Ecto neural progenitor cell (in vitro differentiated cells): ENCODE results near the gene LDLRAD3.

Experiments used
- DNase-seq: peaks from one replicate; pipeline ENCODE4 v3.0.0-alpha.2; 2018; ENCODE audit warnings: low spot score

The LDLRAD3 gene

DNA sequence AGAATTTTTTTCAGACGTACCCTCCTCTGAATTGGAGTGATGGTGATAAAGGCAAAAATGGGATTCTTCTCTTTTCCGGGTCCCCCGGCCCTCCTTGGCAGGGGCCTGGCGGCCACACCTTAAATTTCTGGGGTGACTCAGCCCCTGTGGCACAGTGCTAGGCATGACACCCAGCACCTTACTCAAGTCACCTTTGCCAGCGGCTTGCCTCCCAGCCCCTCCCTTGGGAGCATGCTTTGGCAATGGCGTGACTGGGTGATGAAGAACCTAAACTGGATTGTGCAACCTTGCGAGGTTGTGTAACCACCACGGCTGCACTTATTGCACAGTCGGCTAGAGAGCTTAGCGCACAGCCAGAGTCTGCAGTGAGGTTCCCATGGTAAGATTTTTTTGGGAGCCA is 16.2 kb upstream of the LDLRAD3 start:
- DNase-seq: no peak

DNA sequence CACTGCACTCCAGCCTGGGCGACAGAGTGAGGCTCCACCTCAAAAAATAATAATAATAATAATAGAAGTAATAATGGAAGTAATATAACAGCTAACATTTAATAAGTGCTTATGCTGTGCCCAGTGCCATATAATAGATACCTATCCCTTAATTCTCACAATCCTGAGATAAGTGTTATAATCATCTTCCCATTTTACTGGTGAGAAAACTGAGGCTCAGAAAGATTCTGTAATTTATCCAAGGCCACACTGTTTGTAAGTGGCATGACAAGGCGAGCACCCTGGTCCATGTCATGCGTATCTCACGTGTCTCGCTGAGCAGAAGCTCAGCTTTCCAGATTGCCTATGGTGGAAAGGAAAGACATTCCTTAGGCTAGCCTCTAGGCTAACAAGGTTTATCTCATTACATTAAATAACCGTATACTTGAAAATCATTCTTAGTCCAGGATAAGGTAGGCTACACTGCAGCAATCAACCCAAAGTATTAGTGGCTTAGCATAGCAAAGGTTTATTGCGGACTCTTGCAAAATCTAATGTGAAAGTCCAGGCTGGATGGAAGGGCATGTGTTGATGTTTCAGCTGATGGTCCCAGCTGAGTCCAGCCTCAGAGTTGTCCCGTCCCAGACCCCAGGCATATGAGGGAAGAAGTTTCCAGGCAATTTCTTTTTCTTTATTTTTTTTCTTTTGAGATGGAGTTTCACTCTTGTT is 15.0 kb upstream of the LDLRAD3 start:
- DNase-seq: no peak

DNA sequence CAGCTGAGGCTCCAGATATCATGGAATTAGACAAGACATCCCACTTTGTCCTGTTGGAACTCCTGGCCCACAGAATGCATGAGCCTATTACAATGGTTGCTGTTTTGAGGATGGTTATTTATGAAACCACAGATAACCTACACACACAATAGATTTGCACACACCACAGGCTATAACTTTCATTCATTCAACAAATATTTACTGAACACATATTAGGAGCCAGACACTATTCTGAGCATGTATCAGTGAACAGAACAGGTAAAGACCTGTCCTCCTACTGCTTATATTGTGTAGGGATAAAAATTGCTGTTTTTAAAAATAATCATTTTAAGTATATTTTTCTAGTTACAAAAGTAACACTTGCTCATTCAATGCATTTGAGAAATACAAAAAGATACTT is 13.4 kb upstream of the LDLRAD3 start:
- DNase-seq: no peak

DNA sequence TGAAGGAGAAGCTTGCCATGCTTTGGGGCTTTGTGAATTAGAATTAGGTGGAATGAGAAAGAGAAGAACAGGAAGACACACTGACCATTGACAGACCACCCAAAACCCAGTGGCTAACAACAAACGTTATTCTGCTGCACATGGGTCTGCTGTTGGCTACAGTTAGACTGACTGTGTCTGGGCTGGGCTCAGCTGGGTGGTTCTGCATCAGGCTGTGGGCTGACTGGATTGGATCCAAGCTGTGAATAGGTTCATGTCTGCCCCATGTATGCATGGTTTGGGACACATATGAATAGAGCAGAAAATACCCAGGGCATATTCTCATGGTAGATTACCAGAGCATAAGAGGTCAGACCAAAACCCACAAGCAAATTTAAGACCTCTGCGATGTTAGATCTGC is 11.7 kb upstream of the LDLRAD3 start:
- DNase-seq: no peak

DNA sequence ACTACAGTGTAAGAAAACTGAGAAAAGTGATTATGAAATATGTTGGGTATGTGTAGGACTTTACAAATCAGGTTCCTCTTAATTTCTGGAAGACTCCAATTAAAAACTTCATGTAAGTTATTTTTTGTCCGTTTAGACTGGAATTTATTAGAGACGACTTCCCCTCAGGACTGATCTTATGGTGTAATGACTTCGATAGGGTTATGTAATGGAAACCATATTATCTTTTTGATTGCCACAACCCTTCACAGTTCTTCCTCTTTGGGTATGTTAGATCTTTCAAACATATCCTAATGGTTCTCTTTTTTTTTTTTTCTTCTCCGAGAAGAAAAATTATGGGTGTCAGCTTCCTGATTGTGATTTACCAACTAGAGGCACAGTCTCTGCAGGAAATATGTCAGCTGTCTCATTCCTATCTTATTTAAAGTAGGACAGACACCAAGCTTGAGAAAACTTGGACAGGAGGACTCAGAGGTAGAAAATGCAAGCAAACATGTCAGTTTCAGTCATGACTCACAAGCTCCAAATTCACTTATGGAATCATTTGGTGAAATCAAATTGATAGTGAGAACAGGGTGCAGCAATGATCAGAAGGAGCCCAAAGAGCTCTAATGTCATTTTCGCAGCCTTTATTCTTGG is 11.1 kb upstream of the LDLRAD3 start:
- DNase-seq: no peak

DNA sequence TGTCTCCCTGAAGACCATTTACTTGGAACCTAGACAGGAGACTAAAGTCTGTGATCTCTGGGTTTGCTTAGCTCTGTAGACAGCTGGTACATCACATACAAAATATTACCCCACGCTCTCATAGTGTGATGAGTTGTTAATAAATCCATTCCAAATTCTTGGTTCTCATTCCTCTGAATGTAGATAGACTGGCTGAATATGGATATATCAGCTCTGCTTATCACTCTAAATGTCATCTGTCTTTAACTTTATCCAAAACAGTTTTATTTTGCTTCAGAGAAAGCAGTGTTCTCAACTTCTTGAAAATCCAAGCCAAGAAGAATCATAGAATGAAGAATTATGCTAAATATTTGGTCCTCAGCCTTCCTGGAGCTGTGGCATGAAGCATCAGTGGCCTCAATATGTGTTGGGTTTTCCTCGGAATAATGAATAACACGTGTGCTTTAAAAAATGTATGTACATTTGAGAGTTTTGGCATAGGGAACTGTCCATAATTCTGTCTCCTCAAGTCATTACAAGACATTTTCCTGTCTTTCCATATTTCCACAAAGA is 10.5 kb upstream of the LDLRAD3 start:
- DNase-seq: no peak

GRCh38 chr11:35934271-35934670 is 9.6 kb upstream of the LDLRAD3 start:
- no peak for DNase-seq

- DNase-seq: no peak
Measured at GRCh38 chr11:35934981-35935380, 8.9 kb upstream of the LDLRAD3 start.

DNA sequence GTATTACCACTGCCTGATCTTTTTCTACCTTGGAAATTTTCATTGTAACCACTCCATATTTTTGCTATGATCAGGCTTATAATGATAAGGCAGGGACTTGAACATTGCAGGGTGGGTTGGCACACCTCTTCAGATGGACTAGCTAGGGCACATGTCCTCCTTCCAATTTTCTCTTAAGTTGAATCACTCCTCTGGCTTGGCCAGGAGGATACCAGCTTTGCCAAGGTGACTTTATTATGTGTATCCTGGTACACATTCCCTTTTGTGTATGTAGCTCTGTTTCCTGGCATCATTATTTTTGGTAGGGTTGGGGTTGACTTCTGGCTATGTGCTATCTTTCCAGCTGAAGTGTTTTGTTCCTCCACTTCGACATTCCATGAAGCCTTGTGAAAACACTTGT is 8.5 kb upstream of the LDLRAD3 start:
- no peak for DNase-seq

GRCh38 chr11:35937111-35937510 is 6.8 kb upstream of the LDLRAD3 start:
- no peak for DNase-seq

DNA sequence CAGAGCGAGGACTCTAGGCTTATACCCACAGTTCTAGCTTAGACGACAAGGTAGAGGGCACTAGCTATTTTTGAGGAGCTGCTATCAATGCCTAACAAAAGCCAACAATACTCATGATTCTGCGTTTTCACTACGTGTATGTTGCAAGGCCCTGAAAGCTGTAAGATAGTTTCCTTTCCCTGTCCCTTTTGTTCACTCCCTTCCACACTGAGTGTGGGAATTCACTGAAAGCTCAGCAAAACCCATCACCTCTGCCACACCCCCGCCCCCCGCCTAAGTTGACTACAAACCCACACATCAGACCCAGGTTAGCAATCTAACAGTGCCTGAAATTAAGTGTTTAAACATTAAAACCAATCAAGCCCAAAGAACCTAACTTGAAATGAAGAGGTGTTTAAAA is 6.2 kb upstream of the LDLRAD3 start:
- DNase-seq: no peak

- DNase-seq: no peak
Measured at GRCh38 chr11:35938231-35938630, 5.6 kb upstream of the LDLRAD3 start.

DNA sequence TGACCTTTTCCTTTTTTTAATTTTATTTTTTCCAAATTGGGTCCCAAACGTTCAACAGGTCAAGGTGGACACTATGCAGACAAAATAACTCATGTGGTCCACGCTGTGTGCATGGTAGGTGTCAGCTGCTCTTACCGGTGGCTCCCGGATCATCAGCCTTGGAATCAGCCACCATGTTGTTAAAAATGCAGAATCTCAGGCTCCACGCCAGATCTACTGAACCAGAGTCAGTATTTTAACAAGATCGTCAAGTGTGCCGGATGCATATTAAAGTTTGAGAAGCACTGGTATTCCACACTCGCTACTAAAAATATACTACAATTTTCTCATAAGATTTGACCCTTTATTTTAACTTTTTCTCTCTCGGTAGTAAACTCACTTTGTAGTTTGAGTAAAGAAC is 553 bp upstream of the LDLRAD3 start:
- no peak for DNase-seq

GRCh38 chr11:35944503-35945136 is 758 bp downstream of the LDLRAD3 start:
- peak; percentile 54 for DNase-seq

DNA sequence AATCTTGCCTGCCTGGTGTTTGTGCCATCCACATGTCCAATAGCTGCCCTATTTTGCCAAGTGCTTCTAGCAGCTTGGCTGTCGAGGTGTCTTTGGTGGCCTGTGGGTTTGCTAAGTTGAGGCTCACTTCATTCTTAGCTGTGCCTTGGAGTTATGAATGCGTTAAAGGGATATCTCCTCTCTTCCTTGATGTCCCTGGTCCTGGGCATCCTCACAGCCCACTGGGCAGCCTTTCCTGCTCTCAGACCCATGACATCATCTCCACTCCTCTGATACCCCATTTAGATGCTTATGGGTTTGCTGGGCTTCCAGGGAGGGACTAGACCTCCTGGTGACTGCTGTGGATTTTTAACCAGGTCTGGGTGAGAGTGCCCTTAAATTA is 1.3 kb downstream of the LDLRAD3 start:
- no peak for DNase-seq

DNA sequence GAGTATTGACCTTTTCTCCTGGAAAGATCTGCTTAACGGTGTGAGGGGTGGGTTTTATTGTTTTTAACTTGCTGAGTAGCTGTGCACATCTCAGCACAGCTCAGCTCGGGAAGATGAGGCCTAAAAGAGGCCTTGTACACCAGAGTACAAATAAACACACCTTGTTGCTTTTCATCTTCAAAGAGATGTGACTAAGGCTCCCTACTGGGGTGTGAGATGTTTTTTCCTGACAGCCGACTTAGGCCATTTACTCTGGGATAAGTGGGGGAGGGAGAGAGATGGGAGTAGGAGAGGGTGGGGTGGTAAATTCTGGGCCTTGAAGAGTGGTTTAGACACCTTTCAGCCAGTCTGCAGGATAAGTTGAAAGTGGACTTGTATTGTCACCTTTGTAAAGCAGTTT is 2.9 kb downstream of the LDLRAD3 start:
- DNase-seq: no peak

GRCh38 chr11:35947437-35947836 is 3.6 kb downstream of the LDLRAD3 start:
- no peak for DNase-seq

DNA sequence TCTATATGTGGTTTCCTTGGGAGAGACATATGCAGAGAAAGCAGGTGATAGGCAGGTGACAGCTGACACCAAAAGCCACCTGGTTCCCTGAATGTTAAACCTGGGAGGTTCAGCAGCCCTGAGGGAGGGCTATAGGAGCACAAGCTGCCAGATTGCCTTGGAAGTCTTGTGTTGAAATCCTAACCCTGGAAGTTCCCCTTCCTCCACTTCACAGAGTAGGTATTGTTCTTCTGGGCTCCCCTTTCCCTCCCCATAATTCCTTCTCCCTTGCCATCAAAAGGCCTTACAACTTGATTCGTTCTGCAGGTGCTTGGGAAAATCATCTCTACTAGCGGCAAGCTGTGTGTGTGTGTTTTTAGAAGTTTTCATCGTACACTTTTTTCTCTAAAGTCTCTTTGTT is 5.4 kb downstream of the LDLRAD3 start:
- DNase-seq: no peak

DNA sequence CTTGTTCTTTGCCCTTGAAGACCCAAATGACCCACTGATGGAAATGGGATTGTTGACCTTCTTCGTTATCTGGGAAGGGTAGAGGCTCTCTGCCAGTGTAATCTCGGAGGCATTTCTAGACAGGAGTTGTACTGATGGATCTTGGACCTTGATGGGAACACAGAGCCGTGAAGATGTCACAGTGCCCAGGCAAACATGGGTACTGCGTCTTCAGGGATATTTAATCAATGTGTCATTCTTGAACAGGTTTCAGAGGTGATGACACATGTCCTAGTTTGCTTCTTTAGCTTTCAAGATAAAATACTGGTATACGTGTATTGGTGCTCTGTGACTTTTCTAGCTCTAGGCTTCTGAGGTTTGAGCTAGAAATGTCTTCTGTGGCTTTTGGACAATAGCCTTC is 6.2 kb downstream of the LDLRAD3 start:
- no peak for DNase-seq

GRCh38 chr11:35951680-35952079 is 7.8 kb downstream of the LDLRAD3 start:
- DNase-seq: no peak

GRCh38 chr11:35953081-35953760 is 9.4 kb downstream of the LDLRAD3 start:
- no peak for DNase-seq

GRCh38 chr11:35954205-35954604 is 10.3 kb downstream of the LDLRAD3 start:
- DNase-seq: no peak

GRCh38 chr11:35955636-35956035 is 11.8 kb downstream of the LDLRAD3 start:
- no peak for DNase-seq
